Measurements from ENCODE around the gene PCYT2.
"Not testable (repeated sequence)": the region's sequence is repeated elsewhere in the genome, so short reads cannot be mapped to it uniquely, and the experiment has no call there.

Gene PCYT2

GRCh38 chr17:81911277-81911961 lies at the start of gene PCYT2:
TSS of gene PCYT2 (minus strand) at chr17:81911399. CDS start at chr17:81911355, 44 bp downstream.
- DNase-seq (ENCODE audit: low read depth in 2 of 2): peak; percentile 86 to 88

- no peak for DNase-seq (ENCODE audit: low read depth in 2 of 2)
Measured at GRCh38 chr17:81960130-81960958, 49.1 kb upstream of the PCYT2 start.

GRCh38 chr17:81959362-81960129 lies 48.3 kb upstream of the PCYT2 start:
- peak; percentile 70 to 80 for DNase-seq (ENCODE audit: low read depth in 2 of 2)

- DNase-seq (ENCODE audit: low read depth in 2 of 2): no peak
Measured at GRCh38 chr17:81958633-81959342, 47.6 kb upstream of the PCYT2 start.

- DNase-seq (ENCODE audit: low read depth in 2 of 2): no peak
Measured at GRCh38 chr17:81957691-81958432, 46.7 kb upstream of the PCYT2 start.

- DNase-seq (ENCODE audit: low read depth in 2 of 2): no peak
Measured at GRCh38 chr17:81956607-81957589, 45.7 kb upstream of the PCYT2 start.

GRCh38 chr17:81955756-81956544 lies 44.8 kb upstream of the PCYT2 start:
- DNase-seq (ENCODE audit: low read depth in 2 of 2): no peak

GRCh38 chr17:81955058-81955681 lies 44.0 kb upstream of the PCYT2 start:
- DNase-seq (ENCODE audit: low read depth in 2 of 2): no peak

GRCh38 chr17:81954131-81955057 lies 43.2 kb upstream of the PCYT2 start:
- DNase-seq (ENCODE audit: low read depth in 2 of 2): no peak

- DNase-seq (ENCODE audit: low read depth in 2 of 2): not testable (repeated sequence)
Measured at GRCh38 chr17:81953443-81953842, 42.2 kb upstream of the PCYT2 start.

GRCh38 chr17:81952792-81953228 lies 41.6 kb upstream of the PCYT2 start:
- DNase-seq (ENCODE audit: low read depth in 2 of 2): no peak

GRCh38 chr17:81951785-81952684 lies 40.8 kb upstream of the PCYT2 start:
- no peak for DNase-seq (ENCODE audit: low read depth in 2 of 2)

GRCh38 chr17:81950501-81950900 lies 39.3 kb upstream of the PCYT2 start:
- DNase-seq (ENCODE audit: low read depth in 2 of 2): no peak

- no peak for DNase-seq (ENCODE audit: low read depth in 2 of 2)
Measured at GRCh38 chr17:81948635-81949378, 37.6 kb upstream of the PCYT2 start.

GRCh38 chr17:81947189-81947588 lies 36.0 kb upstream of the PCYT2 start, which contains the start of gene MYADML2:
TSS of gene MYADML2 (minus strand) at chr17:81947233. CDS start at chr17:81941741, 5,492 bp downstream.
- no peak for DNase-seq (ENCODE audit: low read depth in 2 of 2)

Measured in stimulated activated CD4-positive, alpha-beta T cell treated with anti-CD3 and anti-CD28 coated beads, Interleukin-1b, Interleukin-23, amount 100 ng/mL, for 1 hour (primary cell).